HL-60 (cell line): ENCODE results near the gene GAS5.
A peak's percentile ranks its signal among the peaks of the same experiment; 100 is the strongest.

Source experiments
- DNase-seq, 2 experiments: peaks; one replicate each; pipeline ENCODE4 v3.0.0-alpha.2; 2010 to 2020; ENCODE audit warnings: low read depth in 1 of 2, low spot score in 1 of 2
- H3K27ac ChIP-seq: fragments of 250-450 bp; sonication (Bioruptor Pico); replicated peaks from 2 replicates; pipeline ENCODE4 v1.5.1; 2020; ENCODE audit warnings: mild to moderate bottlenecking, moderate library complexity
- H3K27me3 ChIP-seq: fragments of 250-450 bp; sonication (Bioruptor Pico); 2 replicates; pipeline ENCODE4 v1.5.1; 2021; ENCODE audit warnings: mild to moderate bottlenecking, moderate library complexity; ENCODE audit not compliant: insufficient read depth, poor library complexity, severe bottlenecking
- H3K4me3 ChIP-seq: replicated peaks from 2 replicates; pipeline ENCODE4 v1.5.1; 2011; ENCODE audit warnings: mild to moderate bottlenecking, control low read depth, low read length; ENCODE audit not compliant: insufficient read depth
- GABPA ChIP-seq: IDR thresholded peaks from 2 replicates; pipeline ENCODE4 v1.6.1; 2012; ENCODE audit warnings: low read depth
- POLR2AphosphoS5 ChIP-seq: IDR thresholded peaks from 2 replicates; pipeline ENCODE4 v1.6.1; 2012; ENCODE audit warnings: low read depth
- SPI1 ChIP-seq: IDR thresholded peaks from 2 replicates; pipeline ENCODE4 v1.6.1; 2012; ENCODE audit warnings: low read depth, mild to moderate bottlenecking, borderline replicate concordance
- TF ChIP-seq, protein P1 (sequence below): IDR thresholded peaks from 2 replicates; pipeline ENCODE4 v1.6.1; 2012; ENCODE audit warnings: low read depth; ENCODE audit not compliant: insufficient replicate concordance
- TF ChIP-seq, protein P2 (sequence below): IDR thresholded peaks from one replicate; pipeline ENCODE4 v1.5.1; 2011; ENCODE audit warnings: low read length, control low read depth, inconsistent platforms; ENCODE audit not compliant: insufficient read depth

The GAS5 gene

DNA sequence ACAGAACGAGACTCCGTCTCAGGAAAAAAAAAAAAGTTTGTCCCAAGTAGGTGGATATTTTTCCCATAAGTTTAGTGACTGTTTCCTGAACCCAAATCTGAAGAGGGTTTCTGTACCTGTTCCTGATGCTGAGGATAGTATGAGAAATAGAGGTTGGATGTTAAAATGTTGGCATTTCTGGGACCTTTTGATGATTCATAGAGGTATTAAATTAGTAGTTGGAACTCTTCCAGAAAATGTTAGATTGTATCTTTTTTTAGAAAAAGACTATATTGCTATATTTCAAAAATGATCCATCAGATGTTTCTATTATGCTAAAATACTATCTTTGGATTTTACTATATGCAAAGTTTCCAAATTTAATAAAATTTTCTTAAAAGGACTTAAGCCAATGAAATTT is 40.2 kb downstream of the GAS5 start:
- H3K4me3 ChIP-seq, result no peak overlapping the region; the same call in 1 of the 2 replicates

DNA sequence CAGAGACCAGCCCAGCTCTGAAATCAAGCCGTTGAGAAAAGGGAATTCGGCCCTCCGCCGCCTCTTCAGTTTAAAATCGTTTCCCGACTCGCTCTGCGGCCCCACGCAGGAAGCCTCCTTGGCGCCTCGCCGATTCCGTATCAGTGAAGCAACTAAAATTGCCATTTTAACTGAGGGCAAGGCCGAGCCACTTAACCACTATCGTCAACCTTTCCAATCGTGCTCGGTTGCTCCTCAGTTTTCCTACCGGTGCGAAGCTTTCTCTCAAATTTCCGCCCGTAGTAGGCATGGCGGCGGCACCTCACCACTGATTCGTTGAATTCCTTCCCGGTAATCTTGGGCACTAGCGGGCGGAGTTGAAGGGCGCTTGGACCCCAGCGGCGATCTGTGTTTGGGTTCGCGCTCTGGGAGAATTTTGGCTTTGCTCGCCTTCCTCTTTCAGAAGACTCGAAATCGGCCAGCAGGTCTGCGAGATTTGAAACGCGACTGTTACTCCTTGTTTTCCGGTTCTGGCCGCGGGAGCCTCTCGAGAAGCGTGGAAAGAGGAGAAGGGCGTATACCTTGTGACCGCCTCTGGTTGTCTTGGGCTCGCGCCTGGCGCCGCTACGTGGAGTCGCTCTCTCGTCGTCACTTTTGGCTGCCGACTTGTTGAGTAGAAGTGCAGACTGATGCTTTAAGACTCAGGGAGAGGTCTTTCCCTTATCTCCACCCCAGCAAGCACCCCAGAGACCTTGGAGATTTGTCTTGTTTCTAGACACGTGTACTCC is 43.3 kb downstream of the GAS5 start, which contains the start of the genes CENPL and DARS2:
TSS of gene CENPL (minus strand) at position 569 of the 767 bp plus-strand sequence. CDS start 13,584 bp downstream, outside the sequence.
TSS of gene DARS2 (plus strand) at position 359 of the 767 bp plus-strand sequence. CDS start 557 bp downstream, outside the sequence.
- TF ChIP-seq GABPA (peak; percentile 61), POLR2AphosphoS5 (peak; percentile 66; the same call in 1 of the 2 replicates), SPI1 (no peak; the same call in 1 of the 2 replicates)
- TF ChIP-seq, protein P1, sequence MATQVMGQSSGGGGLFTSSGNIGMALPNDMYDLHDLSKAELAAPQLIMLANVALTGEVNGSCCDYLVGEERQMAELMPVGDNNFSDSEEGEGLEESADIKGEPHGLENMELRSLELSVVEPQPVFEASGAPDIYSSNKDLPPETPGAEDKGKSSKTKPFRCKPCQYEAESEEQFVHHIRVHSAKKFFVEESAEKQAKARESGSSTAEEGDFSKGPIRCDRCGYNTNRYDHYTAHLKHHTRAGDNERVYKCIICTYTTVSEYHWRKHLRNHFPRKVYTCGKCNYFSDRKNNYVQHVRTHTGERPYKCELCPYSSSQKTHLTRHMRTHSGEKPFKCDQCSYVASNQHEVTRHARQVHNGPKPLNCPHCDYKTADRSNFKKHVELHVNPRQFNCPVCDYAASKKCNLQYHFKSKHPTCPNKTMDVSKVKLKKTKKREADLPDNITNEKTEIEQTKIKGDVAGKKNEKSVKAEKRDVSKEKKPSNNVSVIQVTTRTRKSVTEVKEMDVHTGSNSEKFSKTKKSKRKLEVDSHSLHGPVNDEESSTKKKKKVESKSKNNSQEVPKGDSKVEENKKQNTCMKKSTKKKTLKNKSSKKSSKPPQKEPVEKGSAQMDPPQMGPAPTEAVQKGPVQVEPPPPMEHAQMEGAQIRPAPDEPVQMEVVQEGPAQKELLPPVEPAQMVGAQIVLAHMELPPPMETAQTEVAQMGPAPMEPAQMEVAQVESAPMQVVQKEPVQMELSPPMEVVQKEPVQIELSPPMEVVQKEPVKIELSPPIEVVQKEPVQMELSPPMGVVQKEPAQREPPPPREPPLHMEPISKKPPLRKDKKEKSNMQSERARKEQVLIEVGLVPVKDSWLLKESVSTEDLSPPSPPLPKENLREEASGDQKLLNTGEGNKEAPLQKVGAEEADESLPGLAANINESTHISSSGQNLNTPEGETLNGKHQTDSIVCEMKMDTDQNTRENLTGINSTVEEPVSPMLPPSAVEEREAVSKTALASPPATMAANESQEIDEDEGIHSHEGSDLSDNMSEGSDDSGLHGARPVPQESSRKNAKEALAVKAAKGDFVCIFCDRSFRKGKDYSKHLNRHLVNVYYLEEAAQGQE, result peak; percentile 6
- TF ChIP-seq, protein P2, sequence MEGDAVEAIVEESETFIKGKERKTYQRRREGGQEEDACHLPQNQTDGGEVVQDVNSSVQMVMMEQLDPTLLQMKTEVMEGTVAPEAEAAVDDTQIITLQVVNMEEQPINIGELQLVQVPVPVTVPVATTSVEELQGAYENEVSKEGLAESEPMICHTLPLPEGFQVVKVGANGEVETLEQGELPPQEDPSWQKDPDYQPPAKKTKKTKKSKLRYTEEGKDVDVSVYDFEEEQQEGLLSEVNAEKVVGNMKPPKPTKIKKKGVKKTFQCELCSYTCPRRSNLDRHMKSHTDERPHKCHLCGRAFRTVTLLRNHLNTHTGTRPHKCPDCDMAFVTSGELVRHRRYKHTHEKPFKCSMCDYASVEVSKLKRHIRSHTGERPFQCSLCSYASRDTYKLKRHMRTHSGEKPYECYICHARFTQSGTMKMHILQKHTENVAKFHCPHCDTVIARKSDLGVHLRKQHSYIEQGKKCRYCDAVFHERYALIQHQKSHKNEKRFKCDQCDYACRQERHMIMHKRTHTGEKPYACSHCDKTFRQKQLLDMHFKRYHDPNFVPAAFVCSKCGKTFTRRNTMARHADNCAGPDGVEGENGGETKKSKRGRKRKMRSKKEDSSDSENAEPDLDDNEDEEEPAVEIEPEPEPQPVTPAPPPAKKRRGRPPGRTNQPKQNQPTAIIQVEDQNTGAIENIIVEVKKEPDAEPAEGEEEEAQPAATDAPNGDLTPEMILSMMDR, result no peak
- DNase-seq, result peak; percentile 85 to 98
- peak within 1 kb of the TSS; percentile 87 for H3K27ac ChIP-seq
- H3K27me3 ChIP-seq, result no peaks in the 10 kb centered on the region
- peak within 1 kb of the TSS; percentile 77 for H3K4me3 ChIP-seq

More for the DNA sequence above, 40.2 kb downstream of the GAS5 start:
- TF ChIP-seq, protein P2, result no peak
- TF ChIP-seq SPI1 (no peak), GABPA (no peak)
- TF ChIP-seq, protein P1, result no peak
- DNase-seq, result no peak
- H3K27me3 ChIP-seq, result no peaks in the 10 kb centered on the region
- no peak overlapping the region for H3K27ac ChIP-seq

DNA sequence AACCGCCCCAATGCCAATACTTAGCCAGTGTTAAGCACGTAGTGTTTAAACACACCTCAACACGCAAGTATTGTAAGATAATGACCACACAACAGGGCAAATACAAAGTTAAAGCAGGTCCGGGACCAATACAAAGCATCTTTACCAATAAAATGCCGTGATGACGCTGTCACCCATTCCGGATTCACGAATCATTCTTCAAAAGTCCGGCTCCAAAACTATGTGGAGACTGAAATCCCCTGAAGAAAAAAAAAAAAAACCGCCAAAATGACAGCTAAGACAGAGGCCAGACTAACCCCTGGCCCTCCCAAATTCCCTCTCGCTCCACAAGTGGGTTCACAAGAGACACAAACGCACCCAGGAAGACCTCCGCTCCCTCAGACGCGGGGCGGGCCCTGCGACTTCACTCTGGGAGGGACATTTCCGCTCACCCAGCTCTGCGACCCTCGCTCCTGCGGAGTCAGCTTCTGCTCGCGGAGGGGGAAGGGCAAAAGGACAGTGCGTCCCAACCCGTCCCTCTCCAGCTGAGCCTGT is 43.9 kb downstream of the GAS5 start:
- Histone ChIP-seq H3K27ac (peak overlapping the region; percentile 87), H3K4me3 (peak overlapping the region; percentile 77), H3K27me3 (no peaks in the 10 kb centered on the region)
- TF ChIP-seq SPI1 (no peak), GABPA (no peak), POLR2AphosphoS5 (no peak)
- TF ChIP-seq, protein P2, result no peak
- TF ChIP-seq, protein P1, result no peak
- no peak for DNase-seq
